GM21526 (cell line): ENCODE measurements around the gene TENT5D.
"Not testable (repeated sequence)": the region's sequence is repeated elsewhere in the genome, so short reads cannot be mapped to it uniquely, and the experiment has no call there.

Experiments used
- ATAC-seq: cut with Tn5 transposase; IDR thresholded peaks from one replicate; pipeline ENCODE4 v1.9.1; 2021; ENCODE audit warnings: moderate library complexity; ENCODE audit not compliant: unreplicated experiment, low FRiP score

The TENT5D gene

DNA sequence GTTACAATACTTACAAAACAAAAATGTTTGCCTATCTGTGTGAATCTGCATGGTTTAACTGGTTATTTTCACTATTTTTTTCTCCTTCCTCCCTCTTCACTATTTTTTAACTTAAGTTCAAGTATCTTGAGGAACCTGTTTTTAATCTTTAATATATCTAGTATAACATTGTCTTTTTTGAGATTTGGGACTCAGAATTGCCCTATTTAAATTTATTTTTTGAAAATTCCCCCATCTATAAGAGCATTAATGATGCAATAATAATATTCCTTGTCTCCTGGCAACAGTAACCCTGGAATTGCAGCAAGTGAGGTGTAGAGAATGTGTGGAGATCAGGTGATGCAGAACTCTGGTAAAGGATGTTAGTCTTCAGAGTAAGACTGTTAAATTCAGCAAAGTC lies at the start of gene TENT5D:
TSS of gene TENT5D (plus strand) at position 301 of the 400 bp plus-strand sequence. CDS start 22,093 bp downstream, outside the sequence.
- ATAC-seq: no peak

DNA sequence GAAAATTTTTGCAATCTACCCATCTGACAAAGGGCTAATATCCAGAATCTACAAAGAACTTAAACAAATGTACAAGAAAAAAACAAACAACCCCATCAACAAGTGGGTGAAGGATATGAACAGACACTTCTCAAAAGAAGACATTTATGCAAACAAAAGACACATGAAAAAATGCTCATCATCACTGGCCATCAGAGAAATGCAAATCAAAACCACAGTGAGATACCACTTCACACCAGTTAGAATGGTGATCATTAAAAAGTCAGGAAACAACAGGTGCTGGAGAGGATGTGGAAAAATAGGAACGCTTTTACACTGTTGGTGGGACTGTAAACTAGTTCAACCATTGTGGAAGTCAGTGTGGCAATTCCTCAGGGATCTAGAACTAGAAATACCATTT lies 34.6 kb upstream of the TENT5D start:
- not testable (repeated sequence) for ATAC-seq

DNA sequence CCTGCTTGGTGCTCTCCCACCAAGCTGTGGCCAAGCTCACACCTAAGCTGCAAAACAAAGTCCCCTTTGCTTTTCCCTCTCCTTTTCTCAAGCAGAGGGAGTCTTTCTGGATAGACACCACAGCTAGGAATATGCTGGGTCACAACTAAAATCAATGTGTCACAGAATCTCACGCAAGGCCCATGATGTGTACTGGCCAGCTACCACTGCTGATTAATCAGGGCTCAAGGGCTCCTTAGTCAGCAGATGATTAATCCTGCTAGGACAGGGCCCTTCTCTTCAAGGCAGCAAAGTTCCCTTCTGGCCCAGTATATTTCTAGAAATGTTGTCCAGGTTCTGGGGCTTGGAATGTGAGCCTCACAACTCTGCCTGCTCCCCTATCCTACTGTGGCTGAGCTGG lies 32.0 kb upstream of the TENT5D start:
- no peak for ATAC-seq

DNA sequence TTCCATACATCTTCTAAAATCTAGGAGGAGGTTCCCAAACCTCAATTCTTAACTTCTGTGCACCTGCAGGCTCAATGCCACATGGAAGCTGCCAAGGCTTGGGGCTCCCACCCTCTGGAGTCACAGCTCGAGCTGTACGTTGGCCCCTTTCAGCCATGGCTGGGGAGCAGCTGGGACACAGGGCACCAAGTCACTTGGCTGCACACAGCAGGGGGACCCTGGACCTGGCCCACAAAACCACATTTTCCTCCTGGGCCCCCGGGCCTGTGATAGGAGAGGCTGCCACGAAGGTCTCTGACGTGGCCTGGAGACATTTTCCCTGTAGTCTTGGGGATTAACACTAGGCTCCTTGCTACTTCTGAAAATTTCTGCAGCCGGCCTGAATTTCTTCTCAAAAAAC lies 8.2 kb upstream of the TENT5D start:
- no peak for ATAC-seq

DNA sequence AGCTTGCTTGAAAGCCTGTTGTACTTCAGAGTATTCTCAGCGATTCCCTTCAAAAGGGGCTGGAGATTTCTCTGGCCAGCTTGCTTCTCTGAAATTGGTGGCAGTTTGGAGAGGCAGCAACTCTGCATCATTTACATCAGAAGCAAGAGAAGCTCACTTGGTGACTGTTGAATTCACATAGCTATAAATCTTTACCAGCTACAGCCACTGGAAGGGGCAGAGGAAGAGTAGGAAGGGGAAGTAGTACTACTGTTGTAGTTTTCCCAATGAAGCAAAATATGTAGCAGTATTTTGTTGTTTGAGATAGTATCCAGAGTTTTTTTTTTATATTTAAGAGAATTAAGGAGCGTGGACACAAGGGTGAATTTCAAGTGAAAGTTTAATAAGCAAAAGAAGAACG lies 2.8 kb downstream of the TENT5D start:
- no peak for ATAC-seq

DNA sequence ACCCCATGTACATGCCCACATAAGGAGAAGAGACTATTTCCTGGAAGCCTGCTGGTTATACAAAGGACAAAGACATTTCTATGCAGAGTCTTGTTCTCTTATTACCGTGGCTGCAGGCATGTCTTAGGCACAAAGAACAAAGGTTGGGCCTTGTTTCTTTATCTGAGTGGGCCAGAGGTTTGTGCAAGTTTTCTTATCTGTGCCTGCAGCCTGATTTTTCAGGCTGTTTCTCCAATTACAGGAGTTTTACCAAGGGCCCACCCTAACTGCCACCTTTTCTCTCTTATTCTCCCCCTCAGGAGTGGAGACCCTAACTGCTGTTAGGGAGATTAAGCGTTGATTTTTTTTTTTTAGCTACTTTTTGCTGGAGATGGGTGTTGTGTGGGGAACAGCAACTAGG lies 3.5 kb downstream of the TENT5D start:
- ATAC-seq: no peak

DNA sequence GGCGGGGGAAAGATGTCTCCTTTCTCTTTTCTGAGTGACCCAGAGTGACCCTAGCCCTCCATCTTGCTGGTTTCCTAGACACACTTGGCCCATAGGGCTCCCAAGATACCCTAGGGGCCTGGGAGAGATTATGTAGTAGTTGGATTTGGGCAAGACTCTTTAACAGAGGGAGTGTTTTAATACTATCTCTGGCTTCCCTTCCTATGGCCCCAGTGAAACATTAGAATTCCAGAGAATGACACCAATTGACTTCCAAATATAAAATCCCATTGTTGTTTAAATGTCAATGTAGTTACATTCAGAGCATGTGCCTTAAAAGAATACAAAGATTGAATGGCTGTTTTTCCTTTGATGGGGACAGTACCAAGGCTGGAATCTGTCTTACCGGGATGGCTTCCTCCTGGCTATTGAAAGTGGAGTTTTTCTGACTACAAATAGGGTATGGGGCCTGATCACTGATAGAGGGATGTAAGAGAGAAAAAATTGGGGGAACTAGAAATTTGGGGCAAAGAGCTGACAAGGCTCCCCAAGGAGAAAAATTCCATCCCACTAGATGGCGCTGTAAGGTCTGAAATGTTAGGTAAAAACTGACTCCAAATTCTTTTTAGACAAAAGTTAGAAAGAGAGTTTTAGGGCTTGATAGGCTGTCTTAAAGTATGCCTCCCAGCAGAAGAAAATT lies 10.7 kb downstream of the TENT5D start:
- no peak for ATAC-seq

DNA sequence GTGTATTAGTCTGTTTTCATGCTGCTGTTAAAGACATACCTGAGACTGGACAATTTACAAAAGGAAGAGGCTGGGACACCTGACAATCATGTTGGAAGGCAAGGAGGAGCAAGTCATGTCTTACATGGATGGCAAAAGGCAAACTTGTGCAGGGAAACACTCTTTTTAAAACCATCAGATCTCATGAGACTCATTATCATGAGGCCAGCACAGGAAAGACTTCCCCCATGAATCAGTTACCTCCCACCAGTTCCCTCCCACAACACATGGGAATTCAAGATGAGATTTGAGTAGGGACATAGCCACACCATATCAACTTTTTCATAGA lies 11.2 kb downstream of the TENT5D start:
- ATAC-seq: no peak

DNA sequence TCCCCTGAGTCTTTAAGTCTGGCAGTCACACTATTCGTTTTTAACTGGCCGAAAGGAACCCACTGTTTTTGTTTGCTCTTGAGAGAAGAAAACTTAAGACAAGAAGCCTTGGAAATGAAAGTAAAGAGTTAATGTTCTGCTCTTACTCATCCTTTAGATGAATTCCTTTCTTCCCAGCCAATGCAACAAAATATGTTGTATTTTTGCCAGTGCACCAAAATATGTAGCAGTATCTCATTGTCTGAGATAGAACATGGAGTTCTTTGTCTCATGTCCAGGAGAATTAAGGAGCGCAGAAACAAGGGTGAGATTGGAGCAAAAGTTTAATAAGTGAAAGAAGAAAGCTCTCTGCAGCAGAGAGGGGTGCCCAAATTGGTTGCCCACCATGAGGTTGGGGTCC lies 12.2 kb downstream of the TENT5D start:
- ATAC-seq: no peak

DNA sequence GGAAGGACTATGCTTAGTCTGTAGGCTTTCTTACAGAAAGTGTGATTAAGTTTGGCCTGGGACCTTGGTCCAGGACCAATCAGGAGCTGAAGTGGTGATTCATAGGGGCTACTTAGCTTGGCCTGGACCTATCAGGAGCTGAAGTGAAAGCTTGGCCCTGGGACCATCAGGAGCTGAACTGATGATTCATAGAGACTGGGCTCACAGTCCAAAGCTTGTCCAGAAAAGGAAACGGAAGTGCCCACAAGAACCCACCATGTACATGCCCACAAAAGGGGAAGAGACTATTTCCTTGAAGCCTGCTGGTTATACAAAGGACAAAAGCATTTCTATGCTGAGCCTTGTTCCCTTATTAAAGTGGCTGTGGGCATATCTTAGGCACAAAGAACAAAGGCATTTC lies 12.6 kb downstream of the TENT5D start:
- no peak for ATAC-seq

DNA sequence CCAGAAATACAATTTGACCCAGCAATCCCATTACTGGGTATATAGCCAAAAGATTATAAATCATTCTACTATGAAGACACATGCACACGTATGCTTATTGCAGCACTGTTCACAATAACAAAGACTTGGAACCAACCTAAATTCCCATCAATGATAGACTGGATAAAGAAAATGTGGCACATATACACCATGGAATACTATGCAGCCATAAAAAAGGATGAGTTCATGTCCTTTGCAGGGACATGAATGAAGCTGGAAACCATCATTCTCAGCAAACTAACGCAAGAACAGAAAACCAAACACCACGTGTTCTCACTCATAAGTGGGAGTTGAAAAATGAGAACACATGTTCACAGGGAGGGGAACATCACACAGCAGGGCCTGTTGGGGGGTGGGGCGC lies 47.9 kb downstream of the TENT5D start:
- not testable (repeated sequence) for ATAC-seq

DNA sequence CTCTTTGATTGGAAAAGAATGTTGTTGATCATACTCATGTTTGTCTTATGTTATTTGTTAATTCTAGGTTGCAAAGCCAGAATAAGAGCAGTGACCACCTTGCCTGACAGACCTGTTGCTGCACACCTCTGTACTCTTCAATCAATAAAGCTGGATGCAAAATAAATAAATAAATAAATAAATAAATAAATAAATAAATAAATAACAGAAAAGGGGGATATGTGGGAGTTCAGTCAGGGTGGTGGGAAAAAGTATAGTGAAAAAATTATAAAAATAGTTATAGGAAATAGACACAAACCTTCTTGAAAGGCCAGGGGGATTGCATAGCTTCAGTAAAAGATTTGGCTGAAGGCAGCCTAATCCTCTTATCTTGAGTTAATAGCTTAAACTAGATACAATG lies 51.3 kb downstream of the TENT5D start:
- ATAC-seq: no peak

DNA sequence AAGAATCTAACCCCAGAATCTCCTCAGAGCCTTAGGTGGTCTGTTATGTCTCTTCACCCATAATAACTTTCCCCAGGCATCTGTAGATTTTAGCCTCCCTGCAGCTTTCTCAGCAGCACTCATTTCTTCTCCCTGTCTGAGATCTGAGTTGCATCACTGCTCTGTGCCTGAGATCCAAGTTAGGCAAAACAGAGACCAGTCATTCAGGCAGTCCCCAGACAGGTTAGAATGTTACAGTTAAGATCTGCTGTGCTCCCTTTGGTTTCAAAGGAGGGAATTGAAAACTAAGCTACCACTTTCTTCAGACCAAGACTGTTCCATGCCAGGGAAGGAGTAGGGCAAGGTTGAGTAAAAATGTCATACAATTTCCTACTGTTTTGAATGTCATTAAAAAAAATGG lies 65.3 kb downstream of the TENT5D start:
- ATAC-seq: no peak

DNA sequence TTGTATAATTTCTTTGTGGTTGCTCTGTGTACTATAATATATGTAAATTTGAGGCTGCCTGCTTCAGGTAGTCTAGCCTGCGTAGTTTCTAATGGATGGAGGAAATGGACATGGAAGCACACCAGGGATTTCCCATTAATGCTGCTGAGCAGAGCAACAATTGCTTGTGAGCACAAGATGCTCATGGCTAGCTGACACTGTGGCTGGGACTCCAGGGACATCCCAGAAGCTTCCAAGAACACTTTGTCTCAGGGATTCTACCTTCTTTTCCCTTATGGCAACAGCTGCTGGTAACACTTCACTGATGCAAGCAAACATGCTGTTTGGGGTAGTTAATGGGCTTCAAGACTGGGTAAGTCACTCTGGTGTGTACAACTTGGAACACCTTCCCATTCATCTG lies 66.1 kb downstream of the TENT5D start:
- no peak for ATAC-seq

DNA sequence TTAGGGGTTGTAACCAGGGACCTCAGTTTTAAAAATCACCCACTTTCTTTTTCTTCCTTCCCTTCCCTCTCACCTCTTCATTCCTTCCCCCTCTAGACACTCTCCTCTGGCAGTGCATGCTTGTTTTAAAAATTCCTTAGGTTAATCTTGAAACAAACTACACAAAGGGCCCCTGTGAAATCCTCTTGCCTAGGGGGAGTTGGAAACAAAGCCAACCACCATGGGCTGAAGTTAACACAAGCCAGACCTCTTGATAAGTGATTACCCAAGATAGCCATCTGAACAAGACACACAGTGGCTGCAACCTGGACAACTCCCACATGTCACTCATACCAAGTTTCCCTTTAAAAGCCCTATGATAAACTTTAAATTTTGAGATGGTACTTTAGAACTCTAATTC lies 68.9 kb downstream of the TENT5D start:
- no peak for ATAC-seq
